ENCODE measurements around the gene CDIPT.
"Not testable (repeated sequence)": the region's sequence is repeated elsewhere in the genome, so short reads cannot be mapped to it uniquely, and the experiment has no call there.

Gene CDIPT, protein sequence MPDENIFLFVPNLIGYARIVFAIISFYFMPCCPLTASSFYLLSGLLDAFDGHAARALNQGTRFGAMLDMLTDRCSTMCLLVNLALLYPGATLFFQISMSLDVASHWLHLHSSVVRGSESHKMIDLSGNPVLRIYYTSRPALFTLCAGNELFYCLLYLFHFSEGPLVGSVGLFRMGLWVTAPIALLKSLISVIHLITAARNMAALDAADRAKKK

DNA sequence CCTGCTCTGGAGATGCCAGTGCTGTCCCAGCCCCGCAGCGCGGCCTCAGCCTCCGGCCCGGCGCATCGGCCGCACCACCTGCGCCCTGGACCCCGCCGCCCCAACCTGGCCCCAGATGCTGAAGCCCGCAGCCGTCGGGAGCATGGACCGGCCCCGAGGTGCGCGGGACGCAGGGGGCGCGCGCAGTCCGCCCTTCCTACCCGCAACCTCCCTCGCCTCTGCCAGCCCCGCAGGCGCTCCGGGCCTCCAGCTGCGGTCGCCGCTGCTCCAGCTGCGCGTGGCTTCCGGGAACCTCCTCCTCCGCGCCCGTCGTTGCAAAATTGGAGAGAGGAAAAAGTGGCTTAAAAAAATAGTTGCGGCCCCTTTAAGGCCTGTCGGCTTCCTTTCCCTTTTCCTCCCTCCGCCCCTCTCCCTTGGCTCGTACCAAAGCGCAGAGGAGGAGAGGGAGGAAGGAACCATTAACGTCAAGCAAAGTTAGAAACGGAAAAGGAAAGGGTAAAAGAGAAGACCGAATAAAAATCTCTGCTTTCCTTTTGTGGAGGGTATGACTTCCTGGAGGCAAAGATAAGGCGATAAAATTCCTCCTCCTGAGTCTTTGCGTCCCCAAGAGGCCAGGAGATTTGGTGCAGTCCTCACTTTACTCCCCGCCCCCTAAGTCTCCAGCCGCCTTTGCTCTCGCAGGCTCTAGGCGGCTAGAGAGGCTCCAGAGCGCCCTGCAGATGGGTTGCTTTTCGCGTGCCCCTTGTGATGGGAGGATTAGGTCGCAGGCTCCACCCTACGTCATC lies at the start of gene CDIPT:
Gene CDIPT, minus strand, starts transcription at position 343 of the 785 bp plus-strand sequence. CDS start 369 bp downstream, outside the sequence.
- peak; percentile 97 for FAIRE-seq

DNA sequence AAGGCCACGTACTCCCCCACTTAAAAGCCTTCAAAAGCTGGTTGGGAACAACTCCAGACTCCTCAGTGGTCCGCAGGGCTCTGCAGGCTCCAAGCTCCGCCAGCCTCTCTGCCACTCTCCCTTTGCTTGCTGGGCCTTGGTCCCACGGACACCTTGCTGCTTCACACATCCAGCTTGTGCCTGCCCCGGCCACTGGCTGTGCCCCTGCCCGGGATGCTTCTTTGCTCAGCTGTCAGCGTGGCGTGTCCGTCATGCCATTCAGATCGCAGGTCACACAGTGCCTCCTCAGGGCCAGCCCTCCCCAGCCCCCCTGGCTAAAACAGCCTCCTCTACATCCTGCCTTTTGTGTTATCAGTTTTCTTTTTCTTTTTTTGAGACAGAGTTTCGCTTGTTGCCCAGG lies 49.1 kb upstream of the CDIPT start:
- no peak for DNase-seq (ENCODE audit: extremely low spot score, insufficient read length, low read depth)
- FAIRE-seq: no peak

More for the DNA sequence above, at the start of gene CDIPT:
- DNase-seq (ENCODE audit: extremely low spot score, insufficient read length, low read depth): peak; percentile 90

DNA sequence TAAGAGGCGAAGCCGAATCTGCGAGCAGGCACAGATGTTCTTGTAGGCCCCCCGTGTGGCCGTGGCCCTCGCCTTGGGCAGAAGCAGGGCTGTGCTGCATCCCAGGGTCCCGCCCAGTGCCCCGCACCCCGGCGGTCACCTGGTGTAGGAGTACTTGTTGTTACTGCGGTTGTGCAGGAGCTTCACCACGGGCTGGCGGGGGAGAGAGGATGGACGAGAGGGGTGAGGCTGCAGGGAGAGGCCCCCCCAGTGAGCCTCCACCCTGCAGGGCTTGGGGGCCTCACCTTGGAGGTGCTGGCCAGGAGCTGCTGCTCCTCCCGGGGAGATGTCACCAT lies 48.6 kb upstream of the CDIPT start:
- DNase-seq (ENCODE audit: extremely low spot score, insufficient read length, low read depth): no peak
- FAIRE-seq: no peak

DNA sequence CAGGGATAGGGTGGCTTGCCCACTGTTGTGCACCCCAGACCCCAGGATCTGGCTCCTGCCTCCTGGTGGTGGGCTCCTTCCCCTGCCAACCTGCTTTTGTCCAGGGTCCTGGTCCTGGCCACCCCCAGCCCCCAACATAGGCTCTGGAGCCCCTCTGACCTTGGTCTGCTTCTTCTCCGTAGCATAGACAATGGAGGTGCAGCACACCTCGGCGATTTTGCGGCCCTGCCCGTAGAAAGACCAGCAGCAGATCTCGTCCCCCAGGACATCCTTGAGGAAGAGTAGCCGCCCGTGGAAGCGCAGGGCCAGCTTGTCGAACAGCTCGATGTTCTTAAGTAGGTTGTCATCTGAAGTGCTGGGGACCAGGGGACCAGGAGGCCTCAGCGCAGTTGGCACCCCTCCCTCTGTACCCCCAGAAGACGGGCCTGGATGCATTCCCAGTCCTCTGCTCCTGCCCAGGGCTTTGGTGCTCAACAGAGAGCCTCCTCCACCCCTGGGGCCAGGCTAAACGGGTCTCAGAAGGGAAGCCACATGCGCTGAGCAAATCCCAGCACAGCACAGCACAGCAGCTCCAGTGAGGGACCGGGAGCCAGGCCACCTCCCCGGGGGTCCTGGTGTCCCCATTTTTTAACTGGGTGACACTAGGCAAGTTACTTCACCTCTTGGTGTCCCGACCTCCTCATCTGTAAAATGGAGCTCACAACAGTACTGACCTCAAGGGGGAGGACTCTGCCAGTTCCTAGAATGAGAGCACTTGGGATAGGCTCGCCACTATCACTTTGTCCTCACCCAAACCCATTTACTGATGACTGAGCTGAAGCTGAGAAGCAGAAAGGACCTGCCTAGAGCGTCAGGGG lies 48.0 kb upstream of the CDIPT start:
- FAIRE-seq (no peak), DNase-seq (ENCODE audit: extremely low spot score, insufficient read length, low read depth) (no peak)

DNA sequence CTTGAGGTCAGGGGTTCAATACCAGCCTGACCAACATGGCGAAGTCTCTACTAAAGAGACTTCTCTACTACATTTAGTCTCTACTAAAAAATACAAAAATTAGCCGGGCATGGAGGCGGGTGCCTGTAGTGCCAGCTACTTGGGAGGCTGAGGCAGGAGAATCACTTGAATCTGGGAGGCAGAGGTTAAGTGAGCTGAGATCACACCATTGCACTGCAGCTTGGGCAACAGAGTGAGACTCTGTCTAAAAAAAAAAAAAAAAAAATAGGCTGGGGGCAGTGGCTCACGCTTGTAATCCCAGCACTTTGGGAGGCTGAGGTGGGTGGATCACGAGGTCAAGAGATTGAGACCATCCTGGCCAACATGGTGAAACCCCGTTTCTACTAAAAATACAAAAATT lies 46.8 kb upstream of the CDIPT start:
- FAIRE-seq; DNase-seq (ENCODE audit: extremely low spot score, insufficient read length, low read depth): not testable (repeated sequence)

DNA sequence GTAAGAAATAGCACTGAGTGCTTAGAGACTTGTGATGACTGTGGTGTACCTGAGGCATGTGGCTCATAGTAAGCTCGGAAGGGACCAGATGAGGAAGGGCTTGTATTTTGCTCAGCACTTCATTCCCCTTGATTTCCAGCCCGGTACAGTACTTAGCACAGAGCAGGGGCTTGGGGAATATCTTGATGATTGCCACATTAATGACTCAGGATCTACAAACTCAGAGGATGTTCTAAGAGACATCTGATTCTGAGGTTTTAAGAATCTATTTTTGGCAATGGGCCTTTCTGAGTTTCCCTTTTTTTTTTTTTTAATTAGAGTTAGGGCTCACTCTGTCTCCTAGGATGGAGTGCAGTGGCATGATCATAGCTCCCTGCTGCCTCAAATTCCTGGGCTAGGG lies 46.4 kb upstream of the CDIPT start:
- FAIRE-seq (no peak), DNase-seq (ENCODE audit: extremely low spot score, insufficient read length, low read depth) (no peak)

DNA sequence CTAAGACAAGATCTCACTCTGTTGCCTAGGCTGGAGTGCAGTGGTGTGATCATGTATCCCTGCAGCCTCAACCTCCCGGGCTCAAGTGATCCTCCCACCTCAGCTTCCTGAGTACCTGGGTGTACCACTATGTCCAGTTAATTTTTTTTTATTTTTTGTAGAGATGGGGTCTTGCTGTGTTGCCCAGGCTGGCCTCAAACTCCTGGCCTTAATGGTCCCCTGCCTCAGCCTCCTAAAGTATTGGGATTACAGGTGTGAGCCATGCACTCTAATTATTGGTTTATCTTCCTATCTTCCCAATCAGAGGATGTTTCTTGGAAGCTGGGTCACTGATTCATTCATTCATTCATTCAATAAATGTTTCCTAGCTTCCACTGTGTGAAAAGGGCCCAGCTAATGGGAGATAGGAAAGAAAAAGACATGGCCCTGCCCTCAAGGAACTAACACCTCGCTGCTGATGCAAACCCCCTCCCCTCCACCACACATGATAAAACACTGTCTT lies 45.7 kb upstream of the CDIPT start:
- DNase-seq (ENCODE audit: extremely low spot score, insufficient read length, low read depth) (no peak), FAIRE-seq (no peak)

DNA sequence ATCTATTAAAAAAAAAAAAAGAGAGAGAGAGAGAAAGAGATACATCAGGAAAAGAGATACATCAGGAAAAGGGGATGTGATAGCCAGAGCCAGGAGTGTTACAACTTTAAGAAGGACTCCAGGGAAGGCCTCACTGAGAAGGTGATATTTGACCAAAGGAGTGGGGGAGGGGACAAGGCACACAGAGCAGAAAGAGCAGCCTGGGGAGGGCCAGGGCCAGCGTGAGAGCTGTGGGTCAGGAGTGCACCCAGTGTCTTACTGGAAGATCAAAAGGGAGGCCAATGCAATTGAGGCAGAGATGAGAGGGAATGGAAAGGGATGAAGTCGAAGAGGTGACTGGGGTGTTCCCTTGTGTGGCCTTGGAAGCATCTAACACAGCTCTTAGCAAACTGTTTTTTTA lies 44.9 kb upstream of the CDIPT start:
- no peak for DNase-seq (ENCODE audit: extremely low spot score, insufficient read length, low read depth)
- FAIRE-seq: no peak

DNA sequence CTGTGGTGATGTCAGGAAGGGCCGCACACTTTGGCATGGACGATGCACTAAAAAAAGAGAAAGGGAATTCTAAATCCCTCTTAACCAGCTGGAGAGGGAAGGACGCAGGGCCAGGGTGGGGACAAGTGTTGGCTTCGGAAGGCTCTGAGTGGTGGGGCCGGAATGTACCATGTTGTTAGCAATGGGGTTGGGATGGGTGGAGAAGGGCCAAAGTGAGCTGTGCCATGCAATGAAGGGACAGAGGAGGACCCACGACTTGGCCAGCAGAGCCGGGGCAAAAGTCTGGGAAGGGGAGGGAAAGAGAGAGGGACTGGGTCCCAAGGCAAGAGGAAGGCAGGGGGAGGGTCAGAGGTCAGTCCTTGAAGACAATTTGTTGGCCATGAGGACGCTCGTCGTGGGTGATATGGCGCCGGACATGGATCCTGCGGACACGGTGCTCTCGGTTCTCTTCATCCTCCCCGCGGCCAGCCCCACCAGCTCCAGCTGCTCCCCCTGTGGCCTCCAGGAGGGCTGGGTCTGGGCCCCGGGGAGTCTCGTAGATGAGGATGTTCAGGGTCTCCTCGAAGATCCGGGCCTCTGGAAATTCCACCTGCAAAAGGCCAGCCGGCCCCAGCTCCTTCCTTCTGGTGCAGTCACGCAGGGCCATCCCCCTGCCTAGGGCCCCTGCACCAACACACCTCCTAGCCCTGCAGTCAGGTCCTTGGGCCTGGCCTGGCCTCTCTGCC lies 43.7 kb upstream of the CDIPT start:
- DNase-seq (ENCODE audit: extremely low spot score, insufficient read length, low read depth) (no peak), FAIRE-seq (no peak)

DNA sequence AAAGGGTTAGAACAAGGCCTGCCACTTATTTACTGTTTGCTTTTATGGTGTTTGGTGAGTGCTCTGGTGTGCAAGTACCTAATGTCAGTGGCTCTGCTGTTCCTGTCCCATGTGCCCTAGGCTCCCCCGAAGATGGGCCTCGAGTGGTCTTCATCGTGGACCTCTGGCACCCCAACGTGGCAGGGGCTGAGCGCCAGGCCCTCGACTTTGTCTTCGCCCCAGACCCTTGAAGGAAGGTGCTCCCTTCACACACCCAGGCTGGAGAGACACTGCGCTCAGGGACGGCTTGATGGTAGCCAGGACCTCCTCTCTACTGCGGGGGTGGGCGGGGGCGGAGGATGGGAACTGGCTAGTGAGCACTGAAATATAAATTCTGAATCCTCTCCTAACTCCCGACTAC lies 42.6 kb upstream of the CDIPT start:
- DNase-seq (ENCODE audit: extremely low spot score, insufficient read length, low read depth): no peak
- FAIRE-seq: no peak

DNA sequence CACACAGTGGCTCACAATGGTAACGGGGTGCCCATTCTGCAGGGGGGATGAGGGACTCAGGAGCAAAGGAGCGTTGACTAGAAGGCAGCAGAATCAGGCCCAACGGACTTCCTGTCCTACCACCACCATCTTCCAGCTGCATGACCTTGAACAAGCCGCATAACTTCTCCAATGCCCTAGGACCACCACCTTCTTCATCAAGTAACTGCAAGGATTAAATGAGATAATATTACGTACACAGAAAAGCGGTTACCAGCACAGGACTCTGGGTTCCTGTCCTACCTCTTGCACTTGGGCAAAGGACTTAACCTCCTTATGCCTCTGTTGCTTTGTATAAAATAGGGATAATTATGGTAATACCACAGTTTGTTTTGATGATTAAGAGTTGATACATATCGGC lies 41.9 kb upstream of the CDIPT start:
- no peak for DNase-seq (ENCODE audit: extremely low spot score, insufficient read length, low read depth)
- FAIRE-seq: no peak

DNA sequence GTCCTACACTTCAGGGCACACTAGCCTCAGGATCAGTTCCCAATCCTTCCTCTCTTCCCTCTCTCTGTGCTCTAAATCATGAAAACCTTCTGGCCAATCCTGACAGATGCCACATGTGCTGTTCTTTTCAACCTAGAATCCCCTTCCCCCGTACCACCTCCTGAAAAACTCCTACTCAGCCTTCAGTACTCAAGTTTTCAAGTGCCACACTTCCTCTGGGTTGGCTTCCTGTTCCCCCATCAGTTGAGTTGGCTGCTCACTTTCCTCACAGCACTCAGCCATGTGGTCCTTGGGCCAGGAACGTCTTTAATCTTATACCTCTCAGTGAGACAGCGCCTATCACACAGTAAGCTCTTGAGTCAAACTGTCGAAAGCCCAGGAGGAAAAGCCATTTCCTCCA lies 40.6 kb upstream of the CDIPT start:
- DNase-seq (ENCODE audit: extremely low spot score, insufficient read length, low read depth) (no peak), FAIRE-seq (no peak)

DNA sequence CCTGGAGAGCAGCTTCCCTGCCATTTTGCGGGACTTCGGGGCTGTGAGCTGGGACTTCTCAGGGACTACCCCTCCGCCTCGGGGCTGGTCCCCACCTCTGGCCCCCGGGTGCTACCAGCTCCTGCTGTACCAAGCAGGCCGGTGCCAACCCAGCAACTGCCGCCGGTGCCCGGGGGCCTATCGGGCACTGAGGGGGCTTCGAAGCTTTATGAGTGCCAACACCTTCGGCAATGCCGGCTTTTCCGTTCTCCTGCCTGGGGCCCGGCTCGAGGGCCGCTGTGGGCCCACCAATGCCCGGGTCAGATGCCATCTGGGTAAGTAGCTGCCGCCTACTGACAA lies 38.5 kb upstream of the CDIPT start:
- DNase-seq (ENCODE audit: extremely low spot score, insufficient read length, low read depth): no peak

DNA sequence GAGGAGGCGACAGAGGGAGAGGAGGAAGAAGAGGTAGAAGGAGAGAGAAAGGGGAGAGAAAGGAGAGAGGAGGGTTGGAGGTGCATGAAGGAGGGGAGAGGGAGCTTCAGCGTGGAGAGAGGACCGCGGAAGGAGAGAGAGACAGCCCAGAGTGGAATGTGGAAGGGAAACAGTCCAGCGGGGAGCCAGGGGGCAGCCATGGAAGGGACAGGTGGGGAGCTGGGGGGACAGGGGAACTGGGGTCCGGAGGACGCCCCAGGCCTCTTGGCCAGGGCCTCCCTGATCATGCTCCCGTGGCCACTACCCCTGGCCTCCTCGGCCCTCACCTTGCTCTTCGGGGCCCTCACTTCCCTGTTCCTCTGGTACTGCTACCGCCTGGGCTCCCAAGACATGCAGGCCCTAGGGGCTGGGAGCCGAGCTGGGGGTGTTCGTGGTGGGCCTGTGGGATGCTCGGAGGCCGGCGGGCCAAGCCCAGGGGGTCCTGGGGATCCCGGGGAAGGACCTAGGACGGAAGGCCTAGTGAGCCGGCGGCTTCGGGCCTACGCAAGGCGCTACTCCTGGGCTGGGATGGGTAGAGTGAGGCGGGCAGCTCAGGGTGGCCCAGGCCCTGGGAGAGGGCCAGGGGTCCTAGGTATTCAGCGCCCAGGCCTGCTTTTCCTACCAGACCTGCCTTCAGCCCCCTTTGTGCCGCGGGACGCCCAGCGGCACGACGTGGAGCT lies 38.0 kb upstream of the CDIPT start:
- FAIRE-seq (no peak), DNase-seq (ENCODE audit: extremely low spot score, insufficient read length, low read depth) (no peak)

More for the DNA sequence above, 38.5 kb upstream of the CDIPT start:
- no peak for FAIRE-seq

DNA sequence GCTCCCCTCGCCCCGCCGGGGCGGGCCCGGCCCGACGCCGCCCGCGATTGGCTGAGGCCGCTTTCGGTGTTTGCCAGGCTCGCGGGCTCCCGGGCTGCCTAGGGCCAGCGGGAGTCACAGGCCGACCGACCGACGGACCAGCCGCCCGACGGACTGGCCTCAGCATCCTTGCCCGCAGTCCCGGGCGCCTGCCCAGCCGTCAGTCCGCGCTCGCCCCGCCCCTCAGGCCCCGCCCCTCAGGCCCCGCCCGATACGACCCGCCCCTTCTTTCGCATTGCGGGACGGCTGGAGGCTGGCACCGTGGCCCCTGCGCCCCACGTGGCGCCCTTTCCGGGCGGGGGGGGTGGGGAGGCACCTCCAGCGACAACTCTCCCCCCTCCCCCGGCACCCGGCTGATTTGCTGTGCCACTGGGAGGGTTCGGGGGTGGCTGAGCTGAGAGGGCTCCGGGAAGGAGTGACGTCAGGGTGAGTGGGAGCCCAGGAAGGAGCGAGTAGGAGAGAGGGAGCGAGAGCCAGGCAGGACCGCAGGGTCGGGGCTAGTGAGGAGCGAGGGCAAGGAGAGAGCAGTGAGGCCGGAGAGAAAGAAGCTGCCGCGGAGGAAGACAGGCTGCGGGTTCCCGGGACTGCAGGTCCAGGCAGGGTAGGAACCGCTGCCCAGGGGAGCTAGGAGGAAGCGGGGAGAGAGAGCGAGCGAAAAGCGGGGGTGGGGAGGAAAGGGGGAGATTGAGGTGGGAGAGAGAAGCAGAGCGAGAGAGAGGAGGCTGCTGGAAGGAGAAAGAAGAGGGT lies 37.3 kb upstream of the CDIPT start, which contains the start of gene ASPHD1:
Gene ASPHD1, plus strand, starts transcription at position 387 of the 786 bp plus-strand sequence. CDS start 484 bp downstream, outside the sequence.
- FAIRE-seq: no peak

DNA sequence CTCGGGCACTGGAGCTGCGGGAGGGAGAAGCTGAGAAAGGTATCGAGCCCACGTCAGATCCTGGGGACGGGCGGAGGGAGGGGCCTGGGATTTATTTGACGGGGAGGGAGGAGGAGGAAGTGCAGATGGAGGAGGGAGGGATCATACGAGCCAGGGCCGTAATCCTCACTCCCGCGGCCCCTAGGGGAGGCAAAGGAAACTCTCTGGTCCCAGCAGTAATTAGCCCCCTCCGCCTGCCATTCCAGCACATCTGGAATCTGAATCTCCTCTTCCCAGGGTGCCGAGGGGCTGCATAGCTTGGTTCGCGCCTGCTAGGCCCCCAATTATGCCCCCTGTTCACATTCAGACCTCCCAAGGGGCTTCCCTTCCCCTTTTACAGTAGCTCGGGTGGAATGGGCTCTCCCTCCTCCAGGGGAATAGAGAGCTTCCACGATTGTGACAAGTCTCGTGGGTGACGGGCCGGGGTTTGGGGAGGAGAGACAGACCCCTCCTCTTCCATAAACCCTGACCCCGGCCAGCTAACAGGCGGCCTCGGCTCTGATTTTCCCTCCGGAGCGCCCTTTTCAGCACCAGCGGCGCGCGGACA lies 36.6 kb upstream of the CDIPT start, which contains the start of gene SEZ6L2:
Gene SEZ6L2, minus strand, starts transcription at position 35 of the 586 bp plus-strand sequence. CDS start 531 bp downstream, outside the sequence.
- DNase-seq (ENCODE audit: extremely low spot score, insufficient read length, low read depth): no peak

More for the DNA sequence above, 37.3 kb upstream of the CDIPT start, which contains the start of gene ASPHD1:
- peak; percentile 67 for DNase-seq (ENCODE audit: extremely low spot score, insufficient read length, low read depth)

DNA sequence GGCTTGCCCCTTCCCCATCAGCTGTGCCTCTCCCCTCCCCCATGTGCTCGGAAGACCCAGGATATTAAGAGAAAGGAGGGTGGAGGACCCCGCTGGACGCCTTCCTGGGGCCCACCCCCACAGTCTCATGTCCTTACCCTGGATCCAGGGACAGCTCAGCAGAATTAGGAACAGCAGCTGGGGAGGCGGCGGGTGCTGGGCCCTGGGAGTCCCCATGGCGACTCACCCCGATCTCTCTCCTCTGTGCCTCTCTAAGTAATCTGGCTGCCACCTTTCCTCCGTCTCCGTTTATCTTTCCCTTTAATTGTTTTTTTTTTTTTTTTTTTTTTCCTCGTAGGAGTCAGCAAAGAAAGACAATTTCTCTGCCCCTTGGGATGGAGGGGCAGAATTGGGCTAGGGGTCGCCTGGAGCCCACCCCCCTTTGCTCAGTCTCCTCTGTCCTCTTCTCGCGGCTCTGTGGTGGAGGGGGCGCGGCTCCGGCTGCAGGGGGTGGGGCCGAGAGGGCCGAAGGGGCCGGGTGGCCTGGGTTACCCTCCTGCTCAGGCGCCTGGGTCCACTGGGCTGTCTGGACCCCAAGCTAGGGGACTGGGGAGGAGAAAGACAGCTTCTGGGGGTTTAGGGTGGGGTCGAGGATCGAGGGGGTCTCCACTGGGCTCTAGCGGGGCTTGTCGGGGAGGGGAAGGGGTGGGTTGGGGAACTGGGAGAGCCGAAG lies 35.9 kb upstream of the CDIPT start:
- no peak for FAIRE-seq
- DNase-seq (ENCODE audit: extremely low spot score, insufficient read length, low read depth): no peak

More for the DNA sequence above, 36.6 kb upstream of the CDIPT start, which contains the start of gene SEZ6L2:
- peak; percentile 38 for FAIRE-seq

Measured in GM18507 (cell line).